Transverse colon (tissue), 4 donors: ENCODE measurements around the gene NEK10.

Experiments used
- EP300 ChIP-seq: sonication (generic); formaldehyde crosslinking; IDR thresholded peaks from one replicate; pipeline ENCODE4 v1.6.1; 2017; ENCODE audit warnings: antibody characterized with exemption, low read depth
- POLR2A ChIP-seq: fragments of 450-650 bp; IDR thresholded peaks from one replicate; pipeline ENCODE4 v1.6.1; 2016; ENCODE audit warnings: antibody characterized with exemption, mild to moderate bottlenecking, moderate library complexity
- POLR2AphosphoS5 ChIP-seq, 3 donors: sonication (generic); formaldehyde crosslinking; IDR thresholded peaks; one replicate each; pipeline ENCODE4 v1.6.1; 2016; ENCODE audit warnings: antibody characterized with exemption in 3 of 3
- TF ChIP-seq, protein P1 (sequence below), 5 experiments: fragments of 200-600 bp in 3 of 5; fragments of 450-650 bp in 2 of 5; sonication (generic) in 3 of 5; IDR thresholded peaks; 1 replicate in 2 of 5; 2 replicates in 3 of 5; pipeline ENCODE4 v1.5.1; 2016 to 2017; ENCODE audit warnings: antibody characterized with exemption in 5 of 5, inconsistent platforms in 3 of 5, mild to moderate bottlenecking in 2 of 5, moderate library complexity in 1 of 5

DNA sequence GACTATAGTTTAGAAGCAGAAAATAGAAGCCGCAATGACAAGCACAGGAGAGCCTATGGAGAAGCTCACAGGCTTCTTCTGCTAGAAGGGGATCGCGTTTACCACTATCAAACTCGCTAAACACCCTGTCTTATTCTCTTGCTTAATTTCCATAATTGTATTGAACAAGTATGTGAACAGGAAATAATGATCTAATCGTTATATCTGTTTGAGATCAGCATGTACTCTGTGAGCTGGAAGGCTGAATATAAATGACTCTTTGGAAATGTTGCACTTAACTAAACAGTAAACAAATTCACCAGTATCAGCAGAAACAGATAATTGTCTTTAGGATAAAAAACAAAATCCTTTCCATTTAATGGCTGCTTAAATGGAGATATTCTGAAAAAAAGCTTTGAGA is 15.0 kb downstream of the NEK10 start:
- TF ChIP-seq POLR2AphosphoS5 (IDR thresholded peaks at IDR 0.05): no peak
- TF ChIP-seq, protein P1, sequence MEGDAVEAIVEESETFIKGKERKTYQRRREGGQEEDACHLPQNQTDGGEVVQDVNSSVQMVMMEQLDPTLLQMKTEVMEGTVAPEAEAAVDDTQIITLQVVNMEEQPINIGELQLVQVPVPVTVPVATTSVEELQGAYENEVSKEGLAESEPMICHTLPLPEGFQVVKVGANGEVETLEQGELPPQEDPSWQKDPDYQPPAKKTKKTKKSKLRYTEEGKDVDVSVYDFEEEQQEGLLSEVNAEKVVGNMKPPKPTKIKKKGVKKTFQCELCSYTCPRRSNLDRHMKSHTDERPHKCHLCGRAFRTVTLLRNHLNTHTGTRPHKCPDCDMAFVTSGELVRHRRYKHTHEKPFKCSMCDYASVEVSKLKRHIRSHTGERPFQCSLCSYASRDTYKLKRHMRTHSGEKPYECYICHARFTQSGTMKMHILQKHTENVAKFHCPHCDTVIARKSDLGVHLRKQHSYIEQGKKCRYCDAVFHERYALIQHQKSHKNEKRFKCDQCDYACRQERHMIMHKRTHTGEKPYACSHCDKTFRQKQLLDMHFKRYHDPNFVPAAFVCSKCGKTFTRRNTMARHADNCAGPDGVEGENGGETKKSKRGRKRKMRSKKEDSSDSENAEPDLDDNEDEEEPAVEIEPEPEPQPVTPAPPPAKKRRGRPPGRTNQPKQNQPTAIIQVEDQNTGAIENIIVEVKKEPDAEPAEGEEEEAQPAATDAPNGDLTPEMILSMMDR (IDR thresholded peaks at IDR 0.05): no peak
- TF ChIP-seq POLR2A: no peak
- TF ChIP-seq EP300: no peak
